HG02642 (cell line): ENCODE results near the gene FOCAD.
A peak's percentile ranks its signal among the peaks of the same experiment; 100 is the strongest.
"Not testable (repeated sequence)": the region's sequence is repeated elsewhere in the genome, so short reads cannot be mapped to it uniquely, and the experiment has no call there.

ENCODE experiments used
- ATAC-seq: cut with Tn5 transposase; IDR thresholded peaks from one replicate; pipeline ENCODE4 v1.9.1; 2021; ENCODE audit warnings: mild to moderate bottlenecking; ENCODE audit not compliant: unreplicated experiment, poor library complexity

The FOCAD gene, protein sequence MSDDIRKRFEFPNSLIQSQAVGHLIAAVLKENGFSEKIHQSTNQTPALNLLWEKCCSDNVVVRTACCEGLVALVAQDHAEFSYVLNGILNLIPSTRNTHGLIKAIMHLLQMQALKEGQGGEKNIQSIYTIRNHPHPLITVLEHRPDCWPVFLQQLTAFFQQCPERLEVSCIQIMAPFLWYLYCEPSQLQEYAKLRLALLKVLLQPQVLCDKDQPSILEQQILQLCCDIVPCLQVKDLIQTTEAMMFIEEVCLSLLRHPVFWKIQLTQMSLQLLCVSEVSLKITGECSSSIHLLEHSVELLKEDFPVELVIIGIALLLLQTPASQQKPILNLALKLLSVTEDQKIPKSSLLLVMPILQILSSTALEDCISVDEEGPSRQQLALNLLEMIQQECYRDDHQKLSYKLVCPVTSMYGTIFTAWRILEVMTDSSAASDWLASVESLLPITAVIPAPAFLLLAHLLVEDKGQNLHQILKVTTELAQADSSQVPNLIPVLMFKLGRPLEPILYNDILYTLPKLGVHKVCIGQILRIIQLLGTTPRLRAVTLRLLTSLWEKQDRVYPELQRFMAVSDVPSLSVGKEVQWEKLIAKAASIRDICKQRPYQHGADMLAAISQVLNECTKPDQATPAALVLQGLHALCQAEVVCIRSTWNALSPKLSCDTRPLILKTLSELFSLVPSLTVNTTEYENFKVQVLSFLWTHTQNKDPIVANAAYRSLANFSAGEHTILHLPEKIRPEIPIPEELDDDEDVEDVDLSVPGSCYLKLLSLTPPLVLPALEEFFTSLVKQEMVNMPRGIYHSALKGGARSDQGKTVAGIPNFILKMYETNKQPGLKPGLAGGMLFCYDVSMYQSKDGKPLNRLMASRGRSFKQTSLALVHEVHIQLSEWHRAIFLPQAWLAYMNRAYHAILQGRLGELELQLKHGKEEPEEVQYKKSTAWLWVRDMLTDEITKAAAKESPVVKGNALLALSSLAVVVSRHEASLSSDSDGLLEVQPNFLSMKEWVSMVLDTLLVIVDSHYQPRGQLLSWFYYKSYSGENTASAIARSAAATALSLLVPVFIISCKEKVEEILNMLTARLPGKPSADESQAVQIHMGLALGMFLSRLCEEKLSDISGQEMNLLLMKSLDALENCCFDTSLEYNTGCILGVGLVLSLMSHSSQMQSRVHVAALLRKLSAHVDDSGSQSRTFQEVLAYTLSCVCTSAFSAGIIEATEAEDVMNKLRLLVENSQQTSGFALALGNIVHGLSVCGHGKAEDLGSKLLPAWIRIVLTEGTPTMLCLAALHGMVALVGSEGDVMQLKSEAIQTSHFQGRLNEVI (N-terminal part only)

DNA sequence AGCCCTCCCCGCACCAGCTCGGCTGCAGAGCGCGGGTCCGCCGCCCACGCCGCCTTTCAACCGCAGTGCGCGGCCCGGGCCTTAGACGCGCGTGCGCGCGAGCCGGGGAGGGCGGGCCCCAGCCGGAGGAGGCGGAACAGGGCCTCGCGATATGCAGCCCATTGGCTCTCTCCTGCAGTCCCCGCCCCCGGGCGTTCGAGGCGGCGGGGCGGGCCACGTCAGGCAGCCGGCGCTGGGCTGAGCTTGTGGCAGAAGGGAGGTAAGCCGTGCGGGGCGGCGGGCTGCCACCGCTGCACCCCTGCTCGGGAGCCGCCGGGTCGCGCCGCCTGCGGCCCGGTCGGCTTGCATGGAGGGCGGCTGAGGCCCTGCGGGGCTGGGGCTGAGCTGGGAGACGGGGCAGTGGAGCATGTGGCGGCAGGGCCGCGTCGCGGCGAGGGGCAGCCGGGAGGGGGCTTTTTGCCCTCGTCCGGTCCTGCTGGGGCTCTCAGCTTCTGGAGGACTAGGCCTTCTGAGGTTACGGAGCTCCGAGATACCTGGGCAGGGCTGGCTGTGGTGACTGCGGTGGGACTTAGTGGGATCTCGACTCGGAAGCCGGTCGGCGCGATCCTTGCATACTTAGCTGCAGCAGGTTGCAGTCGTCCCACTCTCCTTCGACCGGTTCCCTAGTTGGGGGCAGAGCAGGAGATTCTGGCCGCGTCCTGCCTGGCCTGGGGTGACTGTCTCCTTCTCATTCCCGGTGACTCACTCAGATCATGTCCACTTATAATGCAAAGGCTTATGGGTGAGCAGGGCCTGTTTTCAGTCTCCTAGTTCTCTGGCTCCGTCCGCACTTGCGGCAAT, at the start of gene FOCAD:
TSS of gene FOCAD (plus strand) at position 225 of the 840 bp plus-strand sequence. CDS start 31,095 bp downstream, outside the sequence.
- peak; percentile 98 for ATAC-seq

DNA sequence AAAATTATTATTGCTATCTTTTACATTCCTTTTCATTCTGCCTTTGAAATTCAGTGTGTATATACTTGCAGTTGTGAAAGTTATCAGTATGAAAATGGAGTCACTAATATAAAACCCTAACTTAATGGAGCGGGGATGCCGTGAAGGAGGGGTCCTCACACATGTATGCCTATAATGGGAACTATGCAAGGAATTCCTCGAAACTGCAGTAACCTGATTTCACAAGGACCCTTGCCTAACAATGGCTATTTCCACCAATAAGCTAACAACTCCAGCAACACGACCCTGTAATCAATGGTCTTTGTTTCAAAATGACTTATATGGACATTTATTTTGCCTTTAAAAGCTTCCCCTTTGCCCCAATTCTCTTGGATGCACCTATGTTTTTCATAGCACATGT, 49.2 kb upstream of the FOCAD start:
- ATAC-seq = no peak

DNA sequence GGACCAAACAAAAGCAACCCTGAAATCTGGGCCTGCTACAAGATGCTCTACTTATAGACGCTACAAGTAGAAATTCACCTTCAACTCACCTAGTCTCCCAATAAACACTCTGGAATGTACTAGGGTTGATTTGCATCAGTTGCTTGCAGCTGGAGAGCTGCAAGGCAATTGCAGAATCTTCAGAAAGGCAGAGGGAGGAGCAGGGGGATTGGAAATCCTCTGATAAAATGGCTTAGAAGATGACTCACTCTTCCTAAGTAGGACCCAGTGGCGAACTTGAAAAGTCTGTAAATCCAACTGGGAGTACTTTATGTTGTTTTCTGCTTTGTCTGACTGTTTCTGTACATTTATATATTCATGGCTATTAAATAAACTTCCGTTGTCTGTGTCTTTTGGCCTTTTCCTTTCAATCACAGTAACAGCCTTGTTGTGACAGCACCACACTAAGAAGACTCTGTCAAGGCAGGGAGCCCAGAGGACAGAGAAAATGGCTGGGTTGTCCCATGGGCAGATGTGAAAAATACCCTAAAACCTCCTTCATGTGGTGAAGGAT, 47.1 kb upstream of the FOCAD start:
- no peak for ATAC-seq

DNA sequence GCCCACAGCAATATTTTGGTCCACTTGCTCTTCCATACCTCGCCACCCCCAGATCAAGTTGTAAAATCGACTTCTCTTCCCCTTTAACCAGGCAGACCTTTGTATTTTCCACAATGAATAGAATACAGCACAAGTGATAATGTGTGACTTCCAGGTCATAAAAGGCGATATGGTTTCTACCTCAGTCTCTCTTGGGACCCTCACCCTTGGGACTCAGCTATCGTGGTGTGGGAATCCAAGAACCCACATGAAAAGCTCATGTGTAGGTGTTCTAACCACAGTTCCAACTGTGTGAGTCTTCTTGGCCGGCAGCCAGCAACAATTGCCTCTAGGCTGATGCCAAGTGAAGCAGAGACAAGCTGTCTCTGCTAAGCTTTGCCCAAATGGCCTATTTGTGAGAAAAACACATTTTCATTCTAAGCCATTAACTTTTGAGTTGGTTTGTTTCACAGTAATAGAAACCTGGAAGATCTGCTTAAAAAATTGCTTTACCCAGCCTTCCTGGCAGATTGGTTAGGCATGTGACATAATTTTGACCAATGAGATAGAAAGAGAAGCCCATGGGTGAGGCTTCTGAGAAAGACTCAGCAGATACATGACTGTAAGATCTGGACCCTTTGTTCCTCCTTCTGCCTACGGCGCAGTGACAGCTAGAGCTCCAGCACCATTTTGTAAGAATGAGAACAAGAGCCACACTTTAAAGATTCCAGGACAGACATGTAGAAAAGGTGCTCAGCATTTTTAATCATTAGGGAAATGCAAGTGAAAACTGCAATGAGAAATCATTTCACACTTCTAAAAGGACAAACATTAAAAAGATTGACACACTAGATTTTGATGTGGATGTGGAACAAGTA, 43.5 kb upstream of the FOCAD start:
- ATAC-seq = peak; percentile 91

DNA sequence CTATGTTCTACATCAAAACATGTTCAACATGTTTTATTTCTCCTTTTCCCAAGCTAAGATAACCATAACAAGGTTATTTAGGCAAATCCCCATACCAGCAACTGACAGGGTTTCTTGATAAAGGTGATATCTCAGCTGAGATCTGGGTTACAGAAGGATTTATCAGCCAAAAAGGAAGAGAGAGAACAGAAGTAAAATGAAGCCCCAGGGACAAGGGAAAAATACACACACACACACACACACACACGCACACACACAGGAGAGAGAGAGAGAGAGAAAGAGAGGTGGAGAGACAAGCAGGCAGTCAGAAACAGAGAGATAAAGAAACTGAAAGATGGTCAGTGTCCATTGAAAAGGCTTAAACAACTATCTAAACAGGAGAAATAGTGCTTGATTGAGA, 42.0 kb upstream of the FOCAD start:
- no peak for ATAC-seq

DNA sequence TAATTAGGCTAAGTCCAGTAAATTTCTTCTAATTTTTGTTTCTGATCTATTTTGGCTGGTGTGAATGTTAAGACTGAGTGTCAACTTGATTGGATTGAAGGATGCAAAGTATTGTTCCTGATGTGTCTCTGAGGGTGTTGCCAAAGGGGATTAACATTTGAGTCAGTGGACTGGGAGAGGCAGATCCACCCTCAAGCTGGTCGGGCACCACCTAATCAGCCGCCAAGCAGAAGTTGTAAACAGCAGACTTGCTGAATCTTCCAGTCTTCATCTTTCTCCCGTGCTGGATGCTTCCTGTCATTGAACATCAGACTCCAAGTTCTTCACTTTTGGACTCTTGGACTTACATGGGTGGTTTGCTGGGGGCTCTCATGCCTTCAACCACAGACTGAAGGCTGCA, 40.4 kb upstream of the FOCAD start:
- ATAC-seq = no peak

DNA sequence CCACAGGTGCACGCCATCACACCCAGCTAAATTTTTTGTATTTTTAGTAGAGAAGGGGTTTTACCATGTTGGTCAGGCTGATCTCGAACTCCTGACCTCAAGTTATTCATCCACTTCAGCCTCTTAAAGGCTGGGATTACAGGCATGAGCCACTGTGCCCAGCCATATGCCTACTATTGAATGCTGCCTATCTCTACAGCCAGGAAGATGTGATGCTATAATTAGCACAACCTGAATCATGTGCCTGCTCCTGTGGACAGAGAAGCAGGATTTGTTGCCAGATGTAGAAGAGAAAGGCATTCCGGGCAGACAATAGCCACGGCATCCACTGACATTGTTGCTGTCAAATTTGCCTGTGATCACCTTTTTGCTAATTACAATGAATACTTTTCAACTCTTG, 37.4 kb upstream of the FOCAD start:
- ATAC-seq = no peak

DNA sequence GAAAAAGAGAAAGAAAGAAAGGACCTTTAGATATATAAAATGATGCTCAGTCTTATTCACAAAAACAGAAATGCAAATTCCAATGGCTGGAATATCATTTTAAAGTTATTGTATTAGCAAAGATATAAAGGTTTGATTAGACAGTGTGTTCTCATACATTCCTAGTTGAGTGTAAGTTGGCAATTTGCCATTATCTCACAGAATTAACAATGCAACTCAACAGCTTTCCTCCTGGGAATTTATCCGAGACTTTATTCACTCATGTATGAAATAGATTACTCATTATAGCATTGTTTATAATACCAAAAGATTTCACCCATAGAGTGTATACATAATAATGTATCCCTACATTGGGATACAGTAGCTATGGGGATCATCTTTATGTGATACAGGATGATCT, 34.7 kb upstream of the FOCAD start:
- ATAC-seq = no peak

DNA sequence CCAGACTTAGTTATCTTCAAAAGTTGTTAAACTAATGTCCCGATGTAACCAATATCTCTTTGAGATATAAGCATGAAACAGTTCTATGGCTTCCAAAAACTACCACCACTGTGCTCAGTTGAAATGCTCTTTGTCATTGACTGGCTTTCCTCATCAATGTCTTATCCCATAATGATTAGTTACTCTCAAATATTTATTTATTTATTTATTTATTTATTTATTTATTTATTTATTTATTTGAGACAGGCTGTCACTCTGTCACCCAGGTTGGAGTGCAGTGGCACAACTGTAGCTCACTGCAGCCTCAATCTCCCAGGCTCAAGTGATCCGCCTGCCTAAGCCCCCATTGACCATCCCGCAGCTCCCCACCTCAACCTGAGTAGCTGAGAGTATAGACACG, 33.7 kb upstream of the FOCAD start:
- ATAC-seq = no peak

DNA sequence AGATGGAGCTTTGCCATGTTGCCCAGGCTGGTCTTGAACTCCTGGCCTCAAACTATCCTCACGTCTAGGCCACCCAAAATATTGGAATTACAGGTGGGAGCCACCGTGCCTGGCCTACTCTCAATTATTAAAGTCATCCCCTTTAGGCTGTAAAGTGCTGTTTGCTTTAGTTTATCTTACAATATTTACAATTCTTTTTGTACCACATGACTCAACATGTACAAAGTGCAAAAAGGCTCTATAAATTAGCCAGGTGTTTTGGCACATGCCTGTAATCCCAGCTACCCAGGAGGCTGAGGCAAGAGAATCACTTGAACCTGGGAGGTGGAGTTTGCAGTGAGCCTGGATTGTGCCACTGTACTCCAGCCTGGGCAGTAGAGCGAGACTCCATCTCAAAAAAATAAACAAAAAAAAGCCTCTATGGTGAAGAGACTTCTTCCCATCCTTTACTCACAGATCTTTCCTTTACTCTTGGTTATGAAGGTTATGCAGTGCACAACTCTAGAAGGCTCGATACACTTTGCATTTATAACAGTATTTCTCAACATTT, 33.2 kb upstream of the FOCAD start:
- ATAC-seq = no peak

DNA sequence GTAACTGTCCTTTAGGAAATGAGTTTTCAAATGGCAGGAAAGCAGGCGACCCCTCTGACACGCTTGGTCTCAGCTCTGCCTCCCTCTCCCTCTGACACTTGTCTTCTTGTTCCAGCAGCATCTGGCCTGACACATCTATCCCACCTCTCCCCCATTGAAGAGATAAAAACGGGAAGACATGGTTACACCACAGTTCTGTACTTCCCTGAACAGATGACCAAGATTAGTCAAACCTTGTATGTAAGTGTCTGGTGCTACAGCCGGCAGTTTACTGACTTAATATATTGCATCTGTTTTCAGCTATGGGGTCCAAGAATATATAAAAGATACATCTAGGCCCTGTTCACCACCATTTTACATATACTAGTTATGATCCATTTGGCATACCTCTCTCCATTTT, 32.1 kb upstream of the FOCAD start:
- ATAC-seq = no peak

DNA sequence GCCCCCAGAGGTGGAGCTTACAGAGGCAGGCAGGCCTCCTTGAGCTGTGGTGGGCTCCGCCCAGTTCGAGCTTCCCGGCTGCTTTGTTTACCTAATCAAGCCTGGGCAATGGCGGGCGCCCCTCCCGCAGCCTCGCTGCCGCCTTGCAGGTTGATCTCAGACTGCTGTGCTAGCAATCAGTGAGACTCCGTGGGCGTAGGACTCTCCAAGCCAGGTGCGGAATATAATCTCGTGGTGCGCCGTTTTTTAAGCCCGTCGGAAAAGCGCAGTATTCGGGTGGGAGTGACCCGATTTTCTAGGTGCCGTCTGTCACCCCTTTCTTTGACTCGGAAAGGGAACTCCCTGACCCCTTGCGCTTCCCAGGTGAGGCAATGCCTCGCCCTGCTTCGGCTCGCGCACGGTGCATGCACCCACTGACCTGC, 25.8 kb upstream of the FOCAD start:
- not testable (repeated sequence) for ATAC-seq

DNA sequence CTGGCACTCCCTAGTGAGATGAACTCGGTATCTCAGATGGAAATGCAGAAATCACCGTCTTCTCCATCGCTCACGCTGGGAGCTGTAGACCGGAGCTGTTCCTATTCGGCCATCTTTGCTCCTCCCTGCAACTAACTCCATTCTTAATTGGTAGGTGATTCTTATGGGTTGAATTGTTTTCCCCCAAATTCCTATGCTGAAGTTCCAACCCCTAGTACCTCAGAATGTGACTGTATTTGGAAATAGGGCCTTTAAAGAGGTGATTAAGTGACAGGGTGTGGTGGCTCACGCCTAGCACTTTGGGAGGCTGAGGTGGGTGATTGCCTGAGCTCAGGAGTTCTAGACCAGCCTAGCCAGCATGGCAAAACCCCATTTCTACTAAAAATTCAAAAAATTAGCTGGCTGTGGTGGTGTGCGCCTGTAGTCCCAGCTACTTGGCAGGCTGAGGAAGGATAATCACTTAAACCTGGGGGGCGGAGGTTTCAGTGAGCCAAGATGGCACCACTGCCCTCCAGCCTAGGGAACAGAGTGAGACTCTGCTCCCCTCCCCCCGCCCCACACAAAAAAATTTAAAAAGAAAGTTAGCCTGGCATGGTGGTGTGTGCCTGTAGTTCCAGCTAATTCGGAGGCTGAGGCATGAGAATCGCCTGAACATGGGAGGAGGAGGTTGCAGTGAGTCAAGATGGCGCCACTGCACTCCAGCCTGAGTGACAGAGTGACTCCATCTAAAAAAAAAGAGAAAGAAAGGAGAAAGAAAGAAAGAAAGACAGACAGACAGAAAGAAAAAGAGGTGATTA, 25.2 kb upstream of the FOCAD start:
- ATAC-seq = no peak

DNA sequence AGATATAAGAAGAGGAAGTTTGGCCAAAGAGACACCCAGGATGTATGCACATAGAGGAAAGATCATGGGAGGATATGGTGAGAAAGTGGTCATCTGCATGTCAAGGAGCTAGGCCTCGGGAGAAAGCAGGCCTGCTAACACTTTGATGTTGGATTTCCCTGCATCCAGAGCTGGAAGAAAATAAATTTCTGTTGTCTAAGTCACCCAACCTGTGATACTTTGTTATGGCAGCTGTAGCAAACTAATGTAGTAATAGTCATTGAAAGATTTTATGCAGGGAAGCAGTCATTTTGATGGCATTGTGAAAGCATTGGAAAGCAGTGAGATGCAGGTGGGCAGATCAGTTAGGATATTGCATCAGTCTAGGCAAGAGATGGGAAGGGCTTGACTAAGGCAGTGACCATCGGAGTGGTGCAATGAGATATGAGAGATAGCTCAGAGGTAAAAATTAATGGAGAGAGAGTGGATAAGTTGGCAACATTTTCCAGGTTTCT, 24.5 kb upstream of the FOCAD start:
- no peak for ATAC-seq

DNA sequence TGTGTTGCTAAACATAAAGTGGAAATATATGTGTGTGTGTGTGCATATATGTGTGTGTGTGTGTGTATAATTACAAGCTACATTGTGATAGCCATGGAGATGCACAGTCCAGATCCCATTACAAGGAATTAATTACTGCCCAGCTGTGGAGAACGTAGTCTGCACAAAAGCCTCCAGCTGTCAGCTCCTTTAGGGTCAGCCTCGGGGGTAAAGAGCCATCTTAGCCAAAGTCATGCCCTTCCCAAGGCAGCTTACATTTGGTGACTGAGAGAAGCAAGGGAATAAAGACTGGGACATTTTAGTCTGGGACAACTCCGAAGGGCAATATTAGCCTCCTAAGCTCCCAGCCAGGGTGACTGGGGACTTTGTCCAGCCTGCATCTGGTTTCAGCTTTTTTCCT, 21.9 kb upstream of the FOCAD start:
- no peak for ATAC-seq

DNA sequence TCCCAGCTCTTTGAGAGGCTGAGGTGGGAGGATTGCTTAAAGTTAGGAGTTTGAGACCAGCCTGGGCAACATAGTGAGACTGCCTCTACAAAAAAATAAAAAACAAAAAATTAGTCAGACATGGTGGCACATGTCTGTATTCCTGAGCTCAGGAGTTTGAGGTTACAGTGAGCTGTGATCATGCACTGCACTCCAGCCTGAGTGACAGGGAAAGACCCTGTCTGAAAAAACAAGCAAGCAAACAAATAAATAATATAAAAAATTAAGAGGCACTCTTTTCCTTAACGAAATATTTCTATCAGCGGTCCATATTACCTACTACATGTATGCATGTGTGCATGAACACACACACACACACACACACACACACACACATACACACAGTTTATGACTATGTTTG, 20.9 kb upstream of the FOCAD start:
- no peak for ATAC-seq

DNA sequence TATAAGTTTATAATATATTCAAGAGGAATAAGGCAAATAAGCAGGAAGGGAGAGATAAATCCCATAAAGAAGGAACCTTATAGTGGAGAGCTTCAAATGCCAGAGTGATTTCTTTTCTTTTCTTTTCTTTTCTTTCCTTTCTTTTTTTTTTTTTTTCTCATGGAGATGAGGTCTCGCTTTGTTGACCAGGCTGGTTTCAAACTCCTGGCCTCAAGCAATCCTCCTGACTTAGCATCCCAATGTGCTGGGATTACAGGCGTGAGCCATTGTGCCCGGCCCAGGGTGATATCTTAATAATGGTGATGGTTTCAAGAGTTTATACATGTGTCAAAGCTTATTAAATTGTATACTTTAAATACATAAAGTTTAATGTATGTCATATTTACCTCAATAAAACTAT, 19.6 kb upstream of the FOCAD start:
- ATAC-seq = no peak
